ENCODE measurements around the gene PTPN18.

GRCh38 chr2:130389783-130390182 lies 33.9 kb downstream of the PTPN18 start:
- TF ChIP-seq POLR2A (IDR thresholded peaks at IDR 0.05; ENCODE audit: low read length) (no peak), GATA1 (IDR thresholded peaks at IDR 0.05; ENCODE audit: low read depth, low read length) (no peak)
